Stomach (tissue), 9 donors: Measurements from ENCODE around the gene RAB36. TPM values are rescaled to one million over a fixed set of nuclear protein-coding genes. Genes with fewer than 3 reads are reported as not detected.

Experiments used
- DNase-seq, 2 donors: peaks; one replicate each; pipeline versions ENCODE4 v3.0.0 to v3.0.0-alpha.2; 2013 to 2019
- H3K27ac ChIP-seq, 5 donors: fragments of 200-600 bp in 4 of 5; sonication (generic) in 4 of 5; one replicate each; pipeline ENCODE4 v1.5.1; 2013 to 2019; ENCODE audit warnings: mild to moderate bottlenecking in 1 of 5, moderate library complexity in 1 of 5
- H3K27me3 ChIP-seq, 3 donors: fragments of 200-600 bp; sonication (generic); one replicate each; pipeline ENCODE4 v1.5.1; 2017 to 2019; ENCODE audit warnings: mixed run types in 1 of 3
- H3K36me3 ChIP-seq, 4 donors: fragments of 200-600 bp; sonication (generic); 1 replicate in 3 of 4; 2 replicates in 1 of 4; pipeline ENCODE4 v1.5.1; 2016 to 2019
- H3K4me1 ChIP-seq, 4 donors: fragments of 200-600 bp; sonication (generic); one replicate each; pipeline ENCODE4 v1.5.1; 2016 to 2019
- H3K4me3 ChIP-seq, 4 donors: fragments of 200-600 bp; sonication (generic) in 3 of 4; one replicate each; pipeline ENCODE4 v1.5.1; 2016 to 2019; ENCODE audit warnings: mild to moderate bottlenecking in 1 of 4
- H3K9me3 ChIP-seq, 4 donors: fragments of 200-600 bp; sonication (generic); one replicate each; pipeline ENCODE4 v1.5.1; 2016 to 2019
- EP300 ChIP-seq: sonication (generic); formaldehyde crosslinking; IDR thresholded peaks from one replicate; pipeline ENCODE4 v1.6.1; 2017; ENCODE audit warnings: antibody characterized with exemption
- POLR2A ChIP-seq, 4 donors: fragments of 450-650 bp; IDR thresholded peaks; one replicate each; pipeline ENCODE4 v1.6.1; 2016; ENCODE audit warnings: antibody characterized with exemption in 4 of 4, control low read depth in 2 of 4, mild to moderate bottlenecking in 1 of 4, moderate library complexity in 1 of 4
- POLR2AphosphoS5 ChIP-seq, 3 donors: sonication (generic); formaldehyde crosslinking; IDR thresholded peaks; one replicate each; pipeline ENCODE4 v1.6.1; 2016; ENCODE audit warnings: antibody characterized with exemption in 3 of 3
- WGBS, 5 donors: extraction: QIAGEN DNeasy Blood & Tissue Kit in 3 of 5; methylation state at CpG; one replicate each; pipeline versions ENCODE4 v1.1.5 to v1.1.7; 2013 to 2018; 5-methylcytosine and 5-hydroxymethylcytosine counted together
- intact Hi-C: fragments of 100-400 bp; cut with DNase I; formaldehyde crosslinking; loops from one replicate; pipeline ENCODE4 v1.15.1; 2023; ENCODE audit warnings: low total_unique reads
- polyA plus RNA-seq, 3 donors: library from polyadenylated mRNA; stranded (reverse); fragments of 200-250 nt; gene quantifications; one replicate each; pipeline ENCODE4 v1.2.3, GENCODE V29; 2013
- total RNA-seq, 5 donors: library from RNA; depleted of rRNA; stranded (reverse); fragments of >200 nt; gene quantifications; one replicate each; pipeline versions ENCODE4 v1.1.0 to v1.2.3, GENCODE V29; 2014 to 2016
- TF ChIP-seq, protein P1 (sequence below), 7 experiments: fragments of 450-650 bp in 4 of 7; fragments of 200-600 bp in 3 of 7; sonication (generic) in 3 of 7; IDR thresholded peaks; one replicate each; pipeline ENCODE4 v1.5.1; 2016 to 2019; ENCODE audit warnings: antibody characterized with exemption in 7 of 7, control low read depth in 2 of 7, mild to moderate bottlenecking in 1 of 7
- donor health status: healthy with polysubstance abuse.
- donor health status: Bipolar disorder and iron deficiency.
- donor health status: healthy.

The RAB36 gene
- total and polyA plus RNA-seq, 8 donors = 0.58 to 7.6 (median 1.6) TPM; not detected in 1

DNA sequence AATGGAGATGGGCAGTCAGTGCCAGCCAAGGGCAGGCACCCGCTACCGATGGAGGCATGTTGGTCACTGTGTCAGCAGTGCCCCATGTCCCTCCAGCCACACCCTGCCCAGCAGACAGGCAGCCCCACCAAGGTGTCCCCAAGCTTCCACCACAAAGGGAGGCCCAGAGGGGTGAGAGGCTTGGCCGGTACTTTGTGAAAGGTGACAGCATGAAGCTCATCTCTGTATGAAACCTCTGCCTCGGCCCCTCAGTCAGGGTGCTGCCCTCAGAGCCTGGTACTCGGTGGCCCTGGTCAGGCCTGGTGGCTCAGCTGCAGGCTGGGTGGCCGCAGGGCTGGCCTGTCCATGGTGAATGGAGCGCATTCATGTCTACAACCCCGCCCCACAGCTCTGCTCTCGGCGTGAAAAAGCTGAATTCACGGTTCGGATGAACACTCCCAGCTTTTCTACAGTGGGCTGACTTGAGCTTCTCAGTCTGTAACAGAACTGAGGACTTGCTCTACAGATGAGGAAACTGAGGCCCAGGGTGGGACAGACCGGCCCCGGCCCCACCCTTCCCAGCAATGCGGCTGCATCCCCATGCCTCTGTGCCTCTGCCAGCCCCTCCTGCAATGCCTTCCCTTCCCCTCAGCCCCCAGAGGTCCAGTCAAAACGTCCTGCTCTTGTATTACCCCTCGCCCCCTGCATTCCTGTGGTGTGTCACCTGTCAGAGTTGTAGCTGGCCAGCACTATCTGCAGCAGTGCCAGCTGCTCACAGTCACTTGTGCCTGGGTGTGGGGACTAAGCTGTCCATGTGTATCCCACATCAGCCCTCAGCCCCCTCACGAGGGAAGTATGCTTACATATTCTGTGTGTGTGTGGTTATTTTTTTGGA lies 31.2 kb upstream of the RAB36 start:
- WGBS, 5 donors = 65 to 76% (median 73%) methylated on average over 17 to 18 of the region's 18 CpGs
- no peak overlapping the region for H3K4me3 ChIP-seq
- no peaks in the 10 kb centered on the region for H3K27me3 ChIP-seq
- no peak for DNase-seq
- H3K36me3 ChIP-seq = no peaks in the 10 kb centered on the region
- no peaks in the 10 kb centered on the region for H3K9me3 ChIP-seq
- intact Hi-C loops = no loop called here
- H3K27ac ChIP-seq = no peak overlapping the region
- TF ChIP-seq EP300 (no peak), POLR2A (IDR thresholded peaks at IDR 0.05) (no peak), POLR2AphosphoS5 (IDR thresholded peaks at IDR 0.05) (no peak)
- TF ChIP-seq, protein P1, sequence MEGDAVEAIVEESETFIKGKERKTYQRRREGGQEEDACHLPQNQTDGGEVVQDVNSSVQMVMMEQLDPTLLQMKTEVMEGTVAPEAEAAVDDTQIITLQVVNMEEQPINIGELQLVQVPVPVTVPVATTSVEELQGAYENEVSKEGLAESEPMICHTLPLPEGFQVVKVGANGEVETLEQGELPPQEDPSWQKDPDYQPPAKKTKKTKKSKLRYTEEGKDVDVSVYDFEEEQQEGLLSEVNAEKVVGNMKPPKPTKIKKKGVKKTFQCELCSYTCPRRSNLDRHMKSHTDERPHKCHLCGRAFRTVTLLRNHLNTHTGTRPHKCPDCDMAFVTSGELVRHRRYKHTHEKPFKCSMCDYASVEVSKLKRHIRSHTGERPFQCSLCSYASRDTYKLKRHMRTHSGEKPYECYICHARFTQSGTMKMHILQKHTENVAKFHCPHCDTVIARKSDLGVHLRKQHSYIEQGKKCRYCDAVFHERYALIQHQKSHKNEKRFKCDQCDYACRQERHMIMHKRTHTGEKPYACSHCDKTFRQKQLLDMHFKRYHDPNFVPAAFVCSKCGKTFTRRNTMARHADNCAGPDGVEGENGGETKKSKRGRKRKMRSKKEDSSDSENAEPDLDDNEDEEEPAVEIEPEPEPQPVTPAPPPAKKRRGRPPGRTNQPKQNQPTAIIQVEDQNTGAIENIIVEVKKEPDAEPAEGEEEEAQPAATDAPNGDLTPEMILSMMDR (IDR thresholded peaks at IDR 0.05) = no peak
- peaks cover 0 to 43% (median 13%) of the 10 kb centered on the region in 4 donors for H3K4me1 ChIP-seq

DNA sequence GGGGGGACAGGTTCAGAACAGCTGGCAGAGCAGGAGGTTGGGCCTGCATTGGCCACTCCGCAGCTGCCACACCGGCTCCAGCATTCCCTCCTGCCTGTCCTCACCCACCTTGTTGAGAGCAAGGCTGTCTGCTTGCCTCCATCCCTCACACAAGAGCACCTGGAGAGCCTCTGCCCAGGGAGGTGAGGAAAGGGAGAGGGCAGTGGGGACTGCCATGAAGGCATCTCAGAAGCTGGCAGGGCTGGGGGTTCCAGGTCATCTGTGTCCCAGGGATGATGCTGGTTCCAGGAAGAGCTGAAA lies 30.6 kb upstream of the RAB36 start:
- WGBS, 5 donors = 79 to 100% (median 97%) methylated on average over 2 of the region's 2 CpGs; no CpG with 5 or more reads in 1 of the 5 donors
- Histone ChIP-seq H3K9me3 (no peaks in the 10 kb centered on the region), H3K36me3 (no peaks in the 10 kb centered on the region), H3K4me1 (peaks cover 1 to 45% (median 16%) of the 10 kb centered on the region in 4 donors), H3K27ac (no peak overlapping the region), H3K4me3 (no peak overlapping the region), H3K27me3 (no peaks in the 10 kb centered on the region)
- intact Hi-C loops = no loop called here
- TF ChIP-seq POLR2AphosphoS5 (IDR thresholded peaks at IDR 0.05) (no peak), POLR2A (IDR thresholded peaks at IDR 0.05) (no peak), EP300 (no peak)
- TF ChIP-seq, protein P1 (IDR thresholded peaks at IDR 0.05) = no peak
- no peak for DNase-seq

DNA sequence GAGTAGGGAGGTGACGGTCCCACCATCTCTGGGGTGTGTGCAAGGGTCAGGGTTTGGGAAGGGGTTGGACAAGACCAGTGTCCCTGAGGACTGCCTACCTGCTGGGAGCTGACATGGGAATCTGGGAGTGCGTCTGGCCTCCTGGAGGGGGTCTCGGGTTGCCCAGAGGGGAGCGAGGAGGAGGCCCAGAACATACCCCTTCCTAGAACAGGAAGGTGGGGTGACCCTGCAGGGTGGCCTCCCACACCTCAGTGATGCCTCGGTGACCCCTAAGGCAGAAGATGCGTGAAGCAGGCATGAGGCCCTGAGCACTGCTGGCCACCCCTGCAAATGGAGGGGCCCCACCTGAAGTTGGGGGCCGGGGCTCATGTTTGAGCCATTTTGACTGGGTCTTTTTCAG lies 29.9 kb upstream of the RAB36 start:
- WGBS, 5 donors = 89 to 97% (median 94%) methylated on average over 6 to 7 of the region's 7 CpGs
- intact Hi-C loops = no loop called here
- no peaks in the 10 kb centered on the region for H3K27me3 ChIP-seq

DNA sequence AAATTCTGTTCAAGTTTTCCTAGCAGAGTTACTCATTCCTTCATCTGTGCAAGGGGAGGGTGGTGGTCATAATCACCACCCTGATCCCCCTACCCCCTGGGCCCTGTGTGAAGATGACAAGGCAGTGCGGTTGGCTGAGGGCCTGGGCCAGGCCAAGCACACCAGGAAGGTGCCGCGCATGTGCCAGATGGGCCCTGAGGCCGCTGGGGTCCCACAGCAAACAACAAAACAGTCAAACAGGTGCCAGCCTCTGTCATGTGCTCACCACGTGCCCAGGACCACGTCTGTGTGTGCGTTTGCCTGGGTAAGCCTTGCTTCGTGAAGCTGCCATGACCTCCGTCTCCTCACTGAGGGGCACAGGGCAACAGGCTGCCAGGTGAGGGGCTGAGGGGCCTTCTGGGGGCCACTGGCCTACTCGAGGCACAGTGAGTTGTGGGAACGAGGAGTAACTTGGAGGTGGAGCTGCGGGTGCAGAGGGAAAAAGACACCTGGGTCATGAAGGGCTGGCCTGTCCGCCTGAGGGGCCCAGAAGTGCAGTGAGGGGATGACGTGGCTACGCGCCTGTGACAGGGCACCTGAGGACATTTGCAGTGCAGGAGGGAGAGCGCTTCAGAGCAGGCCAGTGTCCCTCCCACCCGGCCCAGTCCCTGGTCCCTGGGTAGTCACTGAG lies 29.3 kb upstream of the RAB36 start:
- Histone ChIP-seq H3K27ac (peak overlapping the region in 1 of 5 donors; percentile 2), H3K27me3 (no peaks in the 10 kb centered on the region), H3K4me3 (no peak overlapping the region), H3K9me3 (no peaks in the 10 kb centered on the region), H3K4me1 (peaks cover 5 to 47% (median 16%) of the 10 kb centered on the region in 4 donors), H3K36me3 (no peaks in the 10 kb centered on the region)
- intact Hi-C loops = no loop called here
- no peak for DNase-seq
- 78 to 88% (median 83%) methylated on average over 13 to 18 of the region's 18 CpGs for WGBS, 5 donors
- TF ChIP-seq EP300 = no peak
- TF ChIP-seq, protein P1 (IDR thresholded peaks at IDR 0.05) = no peak
- TF ChIP-seq POLR2AphosphoS5 (IDR thresholded peaks at IDR 0.05) = no peak

More for the DNA sequence above, 29.9 kb upstream of the RAB36 start:
- TF ChIP-seq EP300 (no peak), POLR2A (IDR thresholded peaks at IDR 0.05) (no peak)
- TF ChIP-seq, protein P1 (IDR thresholded peaks at IDR 0.05) = no peak
- H3K4me3 ChIP-seq = no peak overlapping the region
- H3K9me3 ChIP-seq = no peaks in the 10 kb centered on the region
- no peak overlapping the region for H3K27ac ChIP-seq
- peaks cover 5 to 47% (median 16%) of the 10 kb centered on the region in 4 donors for H3K4me1 ChIP-seq
- DNase-seq = no peak
- H3K36me3 ChIP-seq = no peaks in the 10 kb centered on the region
